GM21717 (cell line): ENCODE results near the gene CDH19.

Experiments
- ATAC-seq: cut with Tn5 transposase; IDR thresholded peaks from one replicate; pipeline ENCODE4 v1.9.1; 2021; ENCODE audit warnings: mild to moderate bottlenecking, moderate library complexity; ENCODE audit not compliant: unreplicated experiment

The CDH19 gene, protein sequence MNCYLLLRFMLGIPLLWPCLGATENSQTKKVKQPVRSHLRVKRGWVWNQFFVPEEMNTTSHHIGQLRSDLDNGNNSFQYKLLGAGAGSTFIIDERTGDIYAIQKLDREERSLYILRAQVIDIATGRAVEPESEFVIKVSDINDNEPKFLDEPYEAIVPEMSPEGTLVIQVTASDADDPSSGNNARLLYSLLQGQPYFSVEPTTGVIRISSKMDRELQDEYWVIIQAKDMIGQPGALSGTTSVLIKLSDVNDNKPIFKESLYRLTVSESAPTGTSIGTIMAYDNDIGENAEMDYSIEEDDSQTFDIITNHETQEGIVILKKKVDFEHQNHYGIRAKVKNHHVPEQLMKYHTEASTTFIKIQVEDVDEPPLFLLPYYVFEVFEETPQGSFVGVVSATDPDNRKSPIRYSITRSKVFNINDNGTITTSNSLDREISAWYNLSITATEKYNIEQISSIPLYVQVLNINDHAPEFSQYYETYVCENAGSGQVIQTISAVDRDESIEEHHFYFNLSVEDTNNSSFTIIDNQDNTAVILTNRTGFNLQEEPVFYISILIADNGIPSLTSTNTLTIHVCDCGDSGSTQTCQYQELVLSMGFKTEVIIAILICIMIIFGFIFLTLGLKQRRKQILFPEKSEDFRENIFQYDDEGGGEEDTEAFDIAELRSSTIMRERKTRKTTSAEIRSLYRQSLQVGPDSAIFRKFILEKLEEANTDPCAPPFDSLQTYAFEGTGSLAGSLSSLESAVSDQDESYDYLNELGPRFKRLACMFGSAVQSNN

DNA sequence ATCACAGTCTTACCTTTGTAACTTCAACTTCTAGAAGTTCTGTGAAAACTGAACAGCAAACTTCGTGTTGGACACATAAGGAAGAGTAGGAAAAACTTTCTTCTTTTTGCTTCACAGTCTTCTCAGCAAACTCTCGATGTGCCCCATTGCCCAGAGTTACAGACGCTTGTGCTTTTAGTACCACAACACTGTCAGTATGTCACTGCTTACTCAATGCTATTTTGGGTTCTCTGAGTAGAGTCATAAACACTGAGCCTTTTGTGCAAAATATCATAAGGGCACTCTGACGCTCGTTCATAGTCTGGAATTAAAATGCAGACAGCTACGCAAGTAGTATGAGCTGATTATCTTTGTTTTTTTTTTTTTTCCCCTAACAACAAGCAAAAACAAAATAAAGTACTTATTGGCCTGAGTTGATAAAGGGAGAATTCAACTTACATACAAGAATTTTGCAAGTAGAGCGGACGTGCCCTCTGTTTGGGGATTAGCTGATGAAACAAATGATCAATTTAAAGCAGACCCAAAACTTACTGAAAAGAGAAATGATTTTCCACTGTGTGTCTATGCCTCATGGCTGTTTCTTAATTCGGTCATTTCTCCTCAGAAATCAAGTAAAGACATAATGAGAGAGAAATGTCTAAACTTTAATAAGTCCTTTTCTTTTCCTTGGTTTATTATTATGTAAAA lies at the start of gene CDH19:
Gene CDH19 (minus strand): TSS at position 150 of the 687 bp plus-strand sequence. CDS start 31,886 bp downstream, outside the sequence.
- ATAC-seq, result no peak

GRCh38 chr18:66647671-66648070 lies 43.8 kb upstream of the CDH19 start:
- no peak for ATAC-seq

DNA sequence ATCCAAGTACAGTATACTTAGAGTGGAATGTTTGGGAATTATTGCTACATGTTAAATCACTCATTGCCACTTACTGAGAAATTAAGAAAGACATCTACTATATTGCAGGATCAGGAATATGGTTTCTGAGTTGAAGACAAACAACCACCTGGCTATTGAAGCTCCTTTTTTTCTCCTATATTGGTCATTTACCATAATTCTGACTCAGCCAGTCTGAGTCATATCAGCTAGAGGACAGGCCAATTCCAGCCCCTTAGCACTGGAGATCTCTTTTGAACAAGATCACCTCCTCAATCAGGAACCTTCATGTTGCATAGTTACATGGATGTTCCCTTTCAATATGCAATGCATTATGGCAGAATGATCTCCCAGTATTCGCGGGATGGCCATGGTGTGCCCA lies 42.7 kb upstream of the CDH19 start:
- no peak for ATAC-seq

DNA sequence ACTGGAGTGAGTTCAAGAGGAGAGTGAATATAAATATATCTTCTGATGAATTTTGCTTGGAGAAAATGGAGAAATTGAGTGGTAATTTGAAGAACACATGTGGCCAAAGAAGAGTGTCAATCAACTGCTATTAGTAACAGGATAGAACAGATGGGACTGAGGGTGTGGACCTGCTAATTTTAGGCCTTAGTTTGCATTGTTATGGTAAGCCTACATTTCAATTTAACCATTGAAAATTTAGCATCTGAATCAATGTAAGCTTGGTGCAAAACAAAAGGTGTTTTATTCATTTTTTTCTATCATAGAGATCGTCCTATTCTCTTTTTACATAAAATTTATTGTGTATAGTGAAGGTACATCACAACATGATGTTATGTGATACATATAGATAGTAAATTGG lies 42.1 kb upstream of the CDH19 start:
- ATAC-seq, result no peak

GRCh38 chr18:66641056-66641455 lies 37.2 kb upstream of the CDH19 start:
- ATAC-seq, result no peak

- no peak for ATAC-seq
Measured at GRCh38 chr18:66640431-66640830, 36.5 kb upstream of the CDH19 start.

DNA sequence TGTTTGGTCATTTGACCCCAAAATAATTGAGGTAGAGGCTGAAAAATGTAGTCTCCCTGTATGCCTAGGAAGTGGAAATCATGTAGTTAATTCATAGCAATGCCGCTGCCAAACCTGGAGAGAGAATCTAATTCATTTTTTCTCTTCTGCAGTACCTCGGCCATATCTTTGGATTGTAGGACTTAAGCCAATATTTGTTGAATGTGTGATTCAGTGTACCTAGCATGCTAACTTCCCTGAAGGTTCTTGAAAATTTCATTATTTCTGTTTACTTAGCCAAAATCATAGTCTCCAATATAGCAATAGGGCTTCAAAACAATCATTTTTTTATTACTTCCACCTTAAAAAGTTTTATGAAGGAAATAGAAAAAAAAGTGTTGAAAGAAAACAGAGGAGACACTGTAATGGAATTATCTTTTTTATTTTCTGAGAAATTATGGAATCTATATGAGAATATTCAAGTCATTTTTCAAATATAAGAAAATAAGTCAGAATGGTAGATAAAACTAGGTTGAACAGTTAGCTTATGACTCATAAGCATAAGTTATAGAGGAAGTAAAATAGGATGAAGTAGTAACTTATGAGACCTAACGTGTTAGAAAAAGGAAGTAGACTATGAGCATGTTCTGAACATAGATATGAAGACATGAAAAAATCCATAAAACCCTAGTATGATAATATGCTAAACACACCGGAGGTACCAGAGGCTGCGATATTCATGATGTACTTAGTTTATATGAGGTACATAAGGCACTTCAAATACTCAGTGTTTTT lies 35.2 kb upstream of the CDH19 start:
- ATAC-seq, result no peak

DNA sequence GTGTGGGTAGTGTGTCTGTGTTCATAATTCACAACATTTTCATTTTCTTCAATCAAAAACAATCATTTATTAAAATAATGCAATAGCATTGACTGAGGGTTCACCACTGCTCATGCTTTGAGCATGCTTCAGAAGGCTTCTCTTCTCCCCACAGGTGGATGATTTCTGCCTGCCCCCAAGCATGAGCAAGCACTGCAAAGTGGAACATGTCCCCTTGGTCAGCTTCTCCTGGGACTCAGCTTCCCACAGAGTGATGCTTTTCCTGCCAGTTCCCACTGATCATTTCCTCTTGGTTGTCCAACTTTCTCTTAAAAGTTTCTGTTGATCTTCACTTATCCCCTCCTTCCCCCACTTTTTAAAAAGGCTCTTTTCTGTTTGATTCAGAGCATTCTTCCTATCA lies 31.5 kb upstream of the CDH19 start:
- no peak for ATAC-seq

GRCh38 chr18:66632756-66633155 lies 28.9 kb upstream of the CDH19 start:
- no peak for ATAC-seq

- no peak for ATAC-seq
Measured at GRCh38 chr18:66630831-66631230, 26.9 kb upstream of the CDH19 start.

DNA sequence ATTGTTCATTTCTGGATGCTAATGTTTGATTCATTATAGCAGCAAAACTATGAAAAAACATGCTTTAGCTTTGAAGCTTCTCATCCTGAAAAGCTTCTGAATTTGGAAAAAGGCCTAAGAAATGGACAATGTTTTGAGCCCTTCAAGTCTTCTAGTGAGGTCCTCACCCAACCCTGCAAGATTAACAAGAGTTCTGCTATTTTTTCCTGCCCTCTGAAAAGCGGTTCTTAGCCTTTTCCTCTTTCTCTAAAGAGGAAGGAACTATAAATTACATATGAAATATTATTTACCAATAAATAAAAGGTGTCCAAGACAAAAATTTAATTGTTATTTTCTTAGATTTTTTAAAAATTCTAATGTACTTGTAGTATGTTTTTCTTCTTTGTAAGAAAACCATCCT lies 19.9 kb upstream of the CDH19 start:
- ATAC-seq, result no peak

GRCh38 chr18:66621816-66622576 lies 18.1 kb upstream of the CDH19 start:
- ATAC-seq, result no peak

DNA sequence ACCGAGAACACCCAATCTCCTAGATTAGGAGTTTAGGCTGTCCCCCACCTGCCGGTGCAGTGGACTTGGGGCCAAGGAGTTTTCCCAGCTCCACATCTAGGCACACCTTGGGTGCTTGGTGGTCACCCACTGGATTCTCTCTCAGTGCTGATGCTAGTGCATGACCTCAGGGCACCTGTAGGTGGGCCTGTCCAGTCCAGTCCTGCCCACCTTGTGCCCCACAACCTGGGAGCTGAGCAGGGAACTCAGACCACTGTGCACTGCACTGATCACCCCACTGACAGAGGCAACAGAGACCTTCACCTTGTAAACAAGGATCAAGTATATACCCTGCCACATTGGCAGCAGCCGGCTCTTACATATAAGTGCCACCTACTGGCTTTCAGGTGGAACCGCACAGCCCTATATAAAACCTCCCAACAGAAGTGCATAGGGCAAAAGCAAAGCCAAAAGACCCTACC lies 12.7 kb upstream of the CDH19 start:
- ATAC-seq, result peak; percentile 81

GRCh38 chr18:66615176-66615575 lies 11.3 kb upstream of the CDH19 start:
- ATAC-seq, result no peak

- no peak for ATAC-seq
Measured at GRCh38 chr18:66607632-66608031, 3.7 kb upstream of the CDH19 start.

DNA sequence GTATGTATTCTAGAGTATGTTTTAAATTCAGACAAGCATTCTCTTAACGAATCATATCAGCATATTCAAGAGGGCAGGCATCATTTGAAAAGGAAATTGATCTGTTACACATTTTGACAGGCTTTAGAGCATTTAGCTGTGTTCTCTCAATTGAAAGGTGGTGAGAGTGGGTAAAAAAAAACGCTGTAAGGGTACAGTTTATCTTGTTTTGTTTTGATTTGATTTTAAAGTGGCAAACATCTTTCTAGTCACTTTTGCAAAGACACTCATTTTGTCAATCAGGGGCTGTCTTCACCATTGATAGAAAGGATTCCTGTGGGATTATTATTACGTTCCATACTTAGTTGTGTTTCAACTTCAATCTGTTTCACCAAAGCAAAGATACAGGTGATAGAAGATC lies 2.2 kb downstream of the CDH19 start:
- no peak for ATAC-seq

DNA sequence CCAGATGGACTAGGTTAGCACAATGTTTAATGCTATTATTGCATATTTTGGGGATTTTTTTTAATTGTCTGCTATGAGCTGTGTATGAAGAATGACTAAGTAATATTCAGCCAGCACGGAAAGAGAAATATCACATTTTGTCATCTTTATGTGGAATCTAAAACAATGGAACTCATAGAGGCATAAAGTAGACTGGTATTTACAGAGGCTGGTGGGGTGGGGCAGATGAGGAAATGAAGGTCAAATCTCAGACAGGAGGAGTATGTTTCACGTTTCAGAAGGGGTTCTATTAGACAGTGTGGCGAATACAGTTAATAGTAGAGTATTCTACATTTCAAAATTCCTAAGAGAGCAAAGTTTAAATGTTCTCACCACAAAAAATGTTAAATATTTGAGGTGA lies 4.7 kb downstream of the CDH19 start:
- ATAC-seq, result no peak

- no peak for ATAC-seq
Measured at GRCh38 chr18:66587430-66587829, 16.5 kb downstream of the CDH19 start.

- ATAC-seq, result no peak
Measured at GRCh38 chr18:66582211-66582610, 21.7 kb downstream of the CDH19 start.

- no peak for ATAC-seq
Measured at GRCh38 chr18:66575263-66575662, 28.6 kb downstream of the CDH19 start.
